ENCODE data around the gene LRRC47.
"Not testable (repeated sequence)": the region's sequence is repeated elsewhere in the genome, so short reads cannot be mapped to it uniquely, and the experiment has no call there.

LRRC47 gene

DNA sequence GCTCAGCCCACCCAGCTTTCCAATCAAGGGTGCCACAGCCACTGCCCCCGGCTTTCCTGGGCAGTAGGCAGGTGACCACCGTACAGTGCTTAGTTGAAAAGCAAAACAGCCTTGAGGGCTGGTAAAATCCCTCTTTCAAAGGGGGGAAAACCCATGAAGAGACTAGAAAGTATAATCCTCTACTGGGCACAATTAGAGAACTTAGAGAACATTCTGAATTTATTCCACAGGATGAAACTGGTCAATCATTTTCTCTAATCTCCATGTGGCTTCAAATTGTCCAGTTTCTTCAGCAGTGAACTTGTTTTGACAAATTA is 15.3 kb upstream of the LRRC47 start:
- ATAC-seq, result no peak; the same call in 2 of the 3 replicates
- TF ChIP-seq, protein P1, sequence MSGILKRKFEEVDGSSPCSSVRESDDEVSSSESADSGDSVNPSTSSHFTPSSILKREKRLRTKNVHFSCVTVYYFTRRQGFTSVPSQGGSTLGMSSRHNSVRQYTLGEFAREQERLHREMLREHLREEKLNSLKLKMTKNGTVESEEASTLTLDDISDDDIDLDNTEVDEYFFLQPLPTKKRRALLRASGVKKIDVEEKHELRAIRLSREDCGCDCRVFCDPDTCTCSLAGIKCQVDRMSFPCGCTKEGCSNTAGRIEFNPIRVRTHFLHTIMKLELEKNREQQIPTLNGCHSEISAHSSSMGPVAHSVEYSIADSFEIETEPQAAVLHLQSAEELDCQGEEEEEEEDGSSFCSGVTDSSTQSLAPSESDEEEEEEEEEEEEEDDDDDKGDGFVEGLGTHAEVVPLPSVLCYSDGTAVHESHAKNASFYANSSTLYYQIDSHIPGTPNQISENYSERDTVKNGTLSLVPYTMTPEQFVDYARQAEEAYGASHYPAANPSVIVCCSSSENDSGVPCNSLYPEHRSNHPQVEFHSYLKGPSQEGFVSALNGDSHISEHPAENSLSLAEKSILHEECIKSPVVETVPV (CRISPR knock-in tag; IDR thresholded peaks at IDR 0.05), result no peak
- no peak for TF ChIP-seq TCF4 (CRISPR knock-in tag; IDR thresholded peaks at IDR 0.05; ENCODE audit: borderline replicate concordance)
- TF ChIP-seq ZFP30 (CRISPR knock-in tag; IDR thresholded peaks at IDR 0.05), result no peak
- no peak for TF ChIP-seq ARNTL (CRISPR knock-in tag; IDR thresholded peaks at IDR 0.05; ENCODE audit: borderline replicate concordance, low read depth)
- TF ChIP-seq ZFP3 (CRISPR knock-in tag; IDR thresholded peaks at IDR 0.05), result no peak
- TF ChIP-seq ESRRG (CRISPR knock-in tag; IDR thresholded peaks at IDR 0.05), result no peak
- TF ChIP-seq, protein P2, sequence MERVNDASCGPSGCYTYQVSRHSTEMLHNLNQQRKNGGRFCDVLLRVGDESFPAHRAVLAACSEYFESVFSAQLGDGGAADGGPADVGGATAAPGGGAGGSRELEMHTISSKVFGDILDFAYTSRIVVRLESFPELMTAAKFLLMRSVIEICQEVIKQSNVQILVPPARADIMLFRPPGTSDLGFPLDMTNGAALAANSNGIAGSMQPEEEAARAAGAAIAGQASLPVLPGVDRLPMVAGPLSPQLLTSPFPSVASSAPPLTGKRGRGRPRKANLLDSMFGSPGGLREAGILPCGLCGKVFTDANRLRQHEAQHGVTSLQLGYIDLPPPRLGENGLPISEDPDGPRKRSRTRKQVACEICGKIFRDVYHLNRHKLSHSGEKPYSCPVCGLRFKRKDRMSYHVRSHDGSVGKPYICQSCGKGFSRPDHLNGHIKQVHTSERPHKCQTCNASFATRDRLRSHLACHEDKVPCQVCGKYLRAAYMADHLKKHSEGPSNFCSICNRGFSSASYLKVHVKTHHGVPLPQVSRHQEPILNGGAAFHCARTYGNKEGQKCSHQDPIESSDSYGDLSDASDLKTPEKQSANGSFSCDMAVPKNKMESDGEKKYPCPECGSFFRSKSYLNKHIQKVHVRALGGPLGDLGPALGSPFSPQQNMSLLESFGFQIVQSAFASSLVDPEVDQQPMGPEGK (CRISPR knock-in tag; IDR thresholded peaks at IDR 0.05; ENCODE audit: borderline replicate concordance), result no peak
- TF ChIP-seq GLIS3 (CRISPR knock-in tag; IDR thresholded peaks at IDR 0.05), result no peak
- TF ChIP-seq ZNF8 (CRISPR knock-in tag; IDR thresholded peaks at IDR 0.05), result no peak
- TF ChIP-seq, protein P3, sequence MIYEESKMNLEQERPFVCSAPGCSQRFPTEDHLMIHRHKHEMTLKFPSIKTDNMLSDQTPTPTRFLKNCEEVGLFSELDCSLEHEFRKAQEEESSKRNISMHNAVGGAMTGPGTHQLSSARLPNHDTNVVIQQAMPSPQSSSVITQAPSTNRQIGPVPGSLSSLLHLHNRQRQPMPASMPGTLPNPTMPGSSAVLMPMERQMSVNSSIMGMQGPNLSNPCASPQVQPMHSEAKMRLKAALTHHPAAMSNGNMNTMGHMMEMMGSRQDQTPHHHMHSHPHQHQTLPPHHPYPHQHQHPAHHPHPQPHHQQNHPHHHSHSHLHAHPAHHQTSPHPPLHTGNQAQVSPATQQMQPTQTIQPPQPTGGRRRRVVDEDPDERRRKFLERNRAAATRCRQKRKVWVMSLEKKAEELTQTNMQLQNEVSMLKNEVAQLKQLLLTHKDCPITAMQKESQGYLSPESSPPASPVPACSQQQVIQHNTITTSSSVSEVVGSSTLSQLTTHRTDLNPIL (CRISPR knock-in tag; IDR thresholded peaks at IDR 0.05; ENCODE audit: low read depth), result no peak
- no peak for TF ChIP-seq CSDC2 (CRISPR knock-in tag; IDR thresholded peaks at IDR 0.05)
- TF ChIP-seq, protein P4, sequence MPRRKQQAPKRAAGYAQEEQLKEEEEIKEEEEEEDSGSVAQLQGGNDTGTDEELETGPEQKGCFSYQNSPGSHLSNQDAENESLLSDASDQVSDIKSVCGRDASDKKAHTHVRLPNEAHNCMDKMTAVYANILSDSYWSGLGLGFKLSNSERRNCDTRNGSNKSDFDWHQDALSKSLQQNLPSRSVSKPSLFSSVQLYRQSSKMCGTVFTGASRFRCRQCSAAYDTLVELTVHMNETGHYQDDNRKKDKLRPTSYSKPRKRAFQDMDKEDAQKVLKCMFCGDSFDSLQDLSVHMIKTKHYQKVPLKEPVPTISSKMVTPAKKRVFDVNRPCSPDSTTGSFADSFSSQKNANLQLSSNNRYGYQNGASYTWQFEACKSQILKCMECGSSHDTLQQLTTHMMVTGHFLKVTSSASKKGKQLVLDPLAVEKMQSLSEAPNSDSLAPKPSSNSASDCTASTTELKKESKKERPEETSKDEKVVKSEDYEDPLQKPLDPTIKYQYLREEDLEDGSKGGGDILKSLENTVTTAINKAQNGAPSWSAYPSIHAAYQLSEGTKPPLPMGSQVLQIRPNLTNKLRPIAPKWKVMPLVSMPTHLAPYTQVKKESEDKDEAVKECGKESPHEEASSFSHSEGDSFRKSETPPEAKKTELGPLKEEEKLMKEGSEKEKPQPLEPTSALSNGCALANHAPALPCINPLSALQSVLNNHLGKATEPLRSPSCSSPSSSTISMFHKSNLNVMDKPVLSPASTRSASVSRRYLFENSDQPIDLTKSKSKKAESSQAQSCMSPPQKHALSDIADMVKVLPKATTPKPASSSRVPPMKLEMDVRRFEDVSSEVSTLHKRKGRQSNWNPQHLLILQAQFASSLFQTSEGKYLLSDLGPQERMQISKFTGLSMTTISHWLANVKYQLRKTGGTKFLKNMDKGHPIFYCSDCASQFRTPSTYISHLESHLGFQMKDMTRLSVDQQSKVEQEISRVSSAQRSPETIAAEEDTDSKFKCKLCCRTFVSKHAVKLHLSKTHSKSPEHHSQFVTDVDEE (CRISPR knock-in tag; IDR thresholded peaks at IDR 0.05), result no peak
- TF ChIP-seq, protein P5, sequence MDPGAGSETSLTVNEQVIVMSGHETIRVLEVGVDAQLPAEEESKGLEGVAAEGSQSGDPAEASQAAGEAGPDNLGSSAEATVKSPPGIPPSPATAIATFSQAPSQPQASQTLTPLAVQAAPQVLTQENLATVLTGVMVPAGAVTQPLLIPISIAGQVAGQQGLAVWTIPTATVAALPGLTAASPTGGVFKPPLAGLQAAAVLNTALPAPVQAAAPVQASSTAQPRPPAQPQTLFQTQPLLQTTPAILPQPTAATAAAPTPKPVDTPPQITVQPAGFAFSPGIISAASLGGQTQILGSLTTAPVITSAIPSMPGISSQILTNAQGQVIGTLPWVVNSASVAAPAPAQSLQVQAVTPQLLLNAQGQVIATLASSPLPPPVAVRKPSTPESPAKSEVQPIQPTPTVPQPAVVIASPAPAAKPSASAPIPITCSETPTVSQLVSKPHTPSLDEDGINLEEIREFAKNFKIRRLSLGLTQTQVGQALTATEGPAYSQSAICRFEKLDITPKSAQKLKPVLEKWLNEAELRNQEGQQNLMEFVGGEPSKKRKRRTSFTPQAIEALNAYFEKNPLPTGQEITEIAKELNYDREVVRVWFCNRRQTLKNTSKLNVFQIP (CRISPR knock-in tag; IDR thresholded peaks at IDR 0.05; ENCODE audit: borderline replicate concordance, low read depth), result no peak
- no peak for TF ChIP-seq ZC3H10 (CRISPR knock-in tag; IDR thresholded peaks at IDR 0.05)
- no peak for TF ChIP-seq RARB (CRISPR knock-in tag; IDR thresholded peaks at IDR 0.05)
- TF ChIP-seq PPARA (CRISPR knock-in tag; IDR thresholded peaks at IDR 0.05; ENCODE audit: borderline replicate concordance), result no peak
- TF ChIP-seq ISL1 (CRISPR knock-in tag; IDR thresholded peaks at IDR 0.05), result no peak

DNA sequence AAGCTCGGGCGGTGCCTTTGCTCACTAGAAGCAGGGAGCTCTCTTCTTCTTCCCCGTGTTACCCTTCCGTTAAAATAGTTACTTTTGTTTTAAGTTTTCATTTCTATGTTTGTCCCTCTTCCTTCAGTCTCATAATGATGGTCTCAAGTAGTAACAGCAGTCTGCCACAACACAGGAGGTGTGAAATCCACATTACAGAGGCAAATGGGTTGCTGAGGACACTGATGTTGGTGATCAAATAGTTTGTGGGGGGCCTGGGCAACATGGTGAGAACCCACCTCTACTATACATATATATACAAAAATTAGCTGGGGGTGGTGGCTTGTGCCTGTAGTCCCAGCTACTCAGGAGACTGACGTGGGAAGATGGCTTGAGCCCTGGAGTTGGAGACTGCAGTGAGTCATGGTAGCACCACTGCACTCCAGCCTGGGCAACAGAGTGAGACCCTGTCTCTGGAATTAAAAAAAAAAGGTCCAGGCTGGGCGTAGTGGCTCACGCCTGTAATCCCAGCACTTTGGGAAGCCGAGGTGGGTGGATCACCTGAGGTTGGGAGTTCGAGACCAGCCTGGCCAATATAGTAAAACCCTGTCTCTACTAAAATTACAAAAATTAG is 14.0 kb upstream of the LRRC47 start:
- not testable (repeated sequence) for ATAC-seq

DNA sequence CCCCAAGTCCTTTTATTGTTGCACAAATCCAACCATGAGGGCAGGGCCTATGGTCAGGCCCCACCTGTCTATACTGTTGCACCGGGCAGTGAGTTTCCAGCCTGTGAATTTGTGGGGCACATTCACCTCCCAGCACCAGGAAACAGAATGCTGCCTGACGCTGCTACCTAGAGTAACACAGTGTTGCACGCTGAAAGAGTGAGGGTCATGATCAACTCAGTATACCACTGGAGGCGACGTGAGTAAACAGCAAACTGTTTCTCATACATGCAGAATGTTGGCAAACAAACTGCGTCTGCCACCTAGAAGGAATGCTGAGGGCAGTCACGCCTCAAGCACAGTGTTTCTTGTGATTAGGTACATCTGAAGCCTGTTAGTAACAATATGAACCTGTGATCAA is 13.4 kb upstream of the LRRC47 start:
- TF ChIP-seq BACH2 (CRISPR knock-in tag; IDR thresholded peaks at IDR 0.05; ENCODE audit: borderline replicate concordance), result no peak
- no peak for TF ChIP-seq ZC3H10 (CRISPR knock-in tag; IDR thresholded peaks at IDR 0.05)
- TF ChIP-seq, protein P5 (CRISPR knock-in tag; IDR thresholded peaks at IDR 0.05; ENCODE audit: borderline replicate concordance, low read depth), result no peak
- no peak for TF ChIP-seq ISL1 (CRISPR knock-in tag; IDR thresholded peaks at IDR 0.05)
- TF ChIP-seq ARNTL (CRISPR knock-in tag; IDR thresholded peaks at IDR 0.05; ENCODE audit: borderline replicate concordance, low read depth), result no peak
- no peak for TF ChIP-seq OSR1 (CRISPR knock-in tag; IDR thresholded peaks at IDR 0.05)
- TF ChIP-seq, protein P4 (CRISPR knock-in tag; IDR thresholded peaks at IDR 0.05), result no peak
- no peak for TF ChIP-seq TOX (CRISPR knock-in tag; IDR thresholded peaks at IDR 0.05; ENCODE audit: borderline replicate concordance)
- TF ChIP-seq ESRRG (CRISPR knock-in tag; IDR thresholded peaks at IDR 0.05), result no peak
- TF ChIP-seq ZNF70 (CRISPR knock-in tag; IDR thresholded peaks at IDR 0.05), result no peak
- no peak for TF ChIP-seq RARB (CRISPR knock-in tag; IDR thresholded peaks at IDR 0.05)
- ATAC-seq, result no peak

Data from SK-N-SH treated with all-trans-retinoic acid at 6 μM for 48 hours (cell line).